SK-N-SH (cell line): ENCODE results near the gene NDRG2. TPM values are rescaled to one million over a fixed set of nuclear protein-coding genes. Genes with fewer than 3 reads are reported as not detected.
A peak's percentile ranks its signal among the peaks of the same experiment; 100 is the strongest.

ENCODE experiments used
- CTCF ChIA-PET: fragments of 300-600, 350-600 bp; formaldehyde crosslinking; extraction: SDS; loops from one replicate; lab custom pipeline; 2021; lab: Yijun Ruan, JAX
- POLR2A ChIA-PET: fragments of 350-600 bp; sonication (Branson Sonifier 250); formaldehyde crosslinking; extraction: SDS; loops from one replicate; lab custom pipeline; 2020; ENCODE audit warnings: antibody characterized with exemption, inconsistent platforms; lab: Yijun Ruan, JAX
- DNase-seq: peaks from one replicate; pipeline ENCODE4 v3.0.0; 2012
- H2AFZ ChIP-seq: fragments of 200-600 bp; sonication (generic); 2 replicates; pipeline ENCODE4 v1.8.1; 2016; ENCODE audit warnings: antibody characterized with exemption, mild to moderate bottlenecking, low read depth
- H3F3A ChIP-seq: fragments of 200-600 bp; sonication (generic); replicated peaks from 2 replicates; pipeline ENCODE3; 2016; ENCODE audit warnings: antibody characterized with exemption, mild to moderate bottlenecking; ENCODE audit not compliant: insufficient read depth
- H3K27ac ChIP-seq, 2 experiments: fragments of 200-500 bp in 1 of 2; fragments of 200-600 bp in 1 of 2; sonication (Bioruptor generic) in 1 of 2; sonication (generic), shearing (Covaris generic) in 1 of 2; 2 replicates each; pipeline versions ENCODE4 v1.5.1 to v1.6.1; 2014 to 2016; ENCODE audit warnings: low read depth in 2 of 2, inconsistent platforms in 1 of 2, low read length in 1 of 2, mild to moderate bottlenecking in 1 of 2, mixed read lengths in 1 of 2
- H3K27me3 ChIP-seq: fragments of 200-600 bp; sonication (generic), shearing (Covaris generic); 2 replicates; pipeline ENCODE4 v1.6.1; 2016; ENCODE audit warnings: mixed run types; ENCODE audit not compliant: insufficient read depth
- H3K36me3 ChIP-seq, 2 experiments: fragments of 200-500 bp in 1 of 2; fragments of 200-600 bp in 1 of 2; sonication (Bioruptor generic) in 1 of 2; sonication (generic) in 1 of 2; replicated peaks in 1 of 2; 2 replicates each; pipeline versions ENCODE3 to v1.5.1; 2014 to 2016; ENCODE audit warnings: low read length in 1 of 2, mild to moderate bottlenecking in 1 of 2; ENCODE audit not compliant: insufficient read depth in 2 of 2, control insufficient read depth in 1 of 2
- H3K4me1 ChIP-seq, 2 experiments: fragments of 200-500 bp in 1 of 2; fragments of 200-600 bp in 1 of 2; sonication (Bioruptor generic) in 1 of 2; sonication (generic), shearing (Covaris generic) in 1 of 2; 2 replicates each; pipeline versions ENCODE4 v1.5.1 to v1.6.1; 2014 to 2016; ENCODE audit warnings: low read depth in 1 of 2, low read length in 1 of 2, mixed run types in 1 of 2; ENCODE audit not compliant: insufficient read depth in 2 of 2, control insufficient read depth in 1 of 2
- H3K4me2 ChIP-seq: fragments of 200-600 bp; sonication (generic), shearing (Covaris generic); 2 replicates; pipeline ENCODE4 v1.6.1; 2017; ENCODE audit warnings: mixed run types
- H3K4me3 ChIP-seq, 2 experiments: fragments of 200-500 bp in 1 of 2; fragments of 200-600 bp in 1 of 2; sonication (Bioruptor generic) in 1 of 2; sonication (generic), shearing (Covaris generic) in 1 of 2; 2 replicates each; pipeline versions ENCODE4 v1.5.1 to v1.8.1; 2014 to 2016; ENCODE audit warnings: low read depth in 2 of 2, inconsistent platforms in 1 of 2, low read length in 1 of 2, mild to moderate bottlenecking in 1 of 2, mixed read lengths in 1 of 2, moderate library complexity in 1 of 2
- H3K79me2 ChIP-seq: fragments of 200-600 bp; sonication (generic); 2 replicates; pipeline ENCODE4 v1.8.1; 2017; ENCODE audit warnings: mild to moderate bottlenecking; ENCODE audit not compliant: insufficient read depth
- H3K9ac ChIP-seq: fragments of 200-600 bp; sonication (generic); 2 replicates; pipeline ENCODE4 v1.6.1; 2017; ENCODE audit warnings: mixed run types
- H3K9me2 ChIP-seq: fragments of 200-600 bp; sonication (generic); 2 replicates; pipeline ENCODE4 v1.6.1; 2017; ENCODE audit warnings: mixed run types
- H3K9me3 ChIP-seq: fragments of 200-600 bp; sonication (generic); 2 replicates; pipeline ENCODE4 v1.6.1; 2017; ENCODE audit warnings: mixed run types, mild to moderate bottlenecking, moderate library complexity
- H4K20me1 ChIP-seq: fragments of 200-600 bp; sonication (generic); 2 replicates; pipeline ENCODE4 v1.6.1; 2017; ENCODE audit warnings: mild to moderate bottlenecking, mixed run types; ENCODE audit not compliant: insufficient read depth
- CHD2 ChIP-seq: fragments of 150-350 bp; IDR thresholded peaks from 2 replicates; pipeline ENCODE4 v1.6.1; 2018; ENCODE audit warnings: low read length; ENCODE audit not compliant: partially characterized antibody
- FOXJ3 ChIP-seq: sonication (generic); formaldehyde crosslinking; IDR thresholded peaks from 2 replicates; pipeline ENCODE4 v1.5.1; 2020; ENCODE audit warnings: mild to moderate bottlenecking, missing genetic modification reagents
- FOXM1 ChIP-seq: IDR thresholded peaks from 2 replicates; pipeline ENCODE4 v1.4.0; 2012; ENCODE audit warnings: low read depth, mild to moderate bottlenecking
- GATA2 ChIP-seq: sonication (generic); formaldehyde crosslinking; IDR thresholded peaks from 2 replicates; pipeline ENCODE4 v1.5.0; 2020; ENCODE audit warnings: mild to moderate bottlenecking, missing genetic modification reagents
- JUND ChIP-seq: IDR thresholded peaks from 2 replicates; pipeline ENCODE4 v1.4.0; 2012
- NFIC ChIP-seq: IDR thresholded peaks from 2 replicates; pipeline ENCODE4 v1.4.0; 2012; ENCODE audit warnings: borderline replicate concordance
- POLR2AphosphoS5 ChIP-seq: IDR thresholded peaks from 2 replicates; pipeline ENCODE4 v1.6.1; 2012; ENCODE audit warnings: low read depth, low read length
- RAD21 ChIP-seq: IDR thresholded peaks from 2 replicates; pipeline ENCODE4 v1.6.1; 2012; ENCODE audit warnings: mild to moderate bottlenecking, low read length
- RCOR1 ChIP-seq: fragments of 150-350 bp; IDR thresholded peaks from 2 replicates; pipeline ENCODE4 v1.6.1; 2017; ENCODE audit warnings: antibody characterized with exemption, low read length
- RFX5 ChIP-seq: IDR thresholded peaks from 2 replicates; pipeline ENCODE4 v1.6.1; 2012; ENCODE audit warnings: mild to moderate bottlenecking, improper control_type of control experiment, low read length
- SIN3A ChIP-seq: IDR thresholded peaks from 2 replicates; pipeline ENCODE4 v1.6.1; 2012; ENCODE audit warnings: low read depth, mild to moderate bottlenecking, low read length, moderate library complexity, borderline replicate concordance
- SMC3 ChIP-seq: IDR thresholded peaks from 2 replicates; pipeline ENCODE4 v1.6.1; 2012; ENCODE audit warnings: low read depth, low read length, improper control_type of control experiment
- TEAD4 ChIP-seq: IDR thresholded peaks from 2 replicates; pipeline ENCODE4 v1.4.0; 2012; ENCODE audit warnings: mild to moderate bottlenecking, borderline replicate concordance; ENCODE audit not compliant: insufficient read depth
- WGBS: methylation state at CpG from one replicate; pipeline ENCODE4 v1.1.6; 2017; ENCODE audit warnings: low lambda C conversion rate; 5-methylcytosine and 5-hydroxymethylcytosine counted together
- polyA plus RNA-seq, 3 experiments: library from polyadenylated mRNA; depleted of rRNA; stranded (reverse); fragments of >200 nt; gene quantifications; 2 replicates each; pipeline ENCODE4 v1.2.3, GENCODE V29; 2012
- TF ChIP-seq, protein P1 (sequence below): IDR thresholded peaks from 2 replicates; pipeline ENCODE4 v1.4.0; 2012; ENCODE audit warnings: low read depth
- TF ChIP-seq, protein P2 (sequence below): fragments of 200-600 bp; sonication (generic); IDR thresholded peaks from 2 replicates; pipeline ENCODE4 v1.6.1; 2017; ENCODE audit warnings: antibody characterized with exemption, mild to moderate bottlenecking, moderate library complexity

NDRG2 gene
- polyA plus RNA-seq, 1 of the 3 experiments (the other 2 are of a cell fraction), result 15.8 TPM

DNA sequence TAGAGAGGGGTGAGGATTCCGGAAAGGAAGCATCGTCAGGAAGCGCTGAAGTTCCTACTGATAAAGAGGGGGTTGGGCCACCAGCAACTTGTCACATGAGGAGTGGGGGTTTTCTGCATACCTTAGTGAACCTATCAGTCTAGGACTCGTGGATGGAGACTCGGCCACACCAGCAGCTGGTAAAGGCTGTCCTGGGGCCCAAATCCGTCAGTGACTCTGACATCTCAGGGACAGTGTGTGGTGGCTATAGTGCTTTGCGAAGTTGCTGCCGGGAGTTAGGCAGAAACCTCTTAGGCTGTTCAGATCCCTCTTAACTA lies 53.2 kb downstream of the NDRG2 start:
- Histone ChIP-seq H3K4me1 (peaks cover 0 to 3% of the 10 kb centered on the region in 2 experiments; a peak in 1 of 4 replicates), H3K79me2 (no peaks in the 10 kb centered on the region), H3K27me3 (peaks cover 6% of the 10 kb centered on the region; the same call in 1 of the 2 replicates), H3F3A (peaks cover 3% of the 10 kb centered on the region), H3K9me3 (no peaks in the 10 kb centered on the region), H3K9me2 (no peaks in the 10 kb centered on the region), H3K4me3 (peak overlapping the region; percentile 59 to 68), H3K9ac (no peak overlapping the region), H4K20me1 (no peaks in the 10 kb centered on the region), H3K36me3 (no peaks in the 10 kb centered on the region), H2AFZ (peak overlapping the region; percentile 88), H3K4me2 (peak overlapping the region; percentile 89), H3K27ac (no peak overlapping the region)
- 13% methylated on average over 7 of the region's 8 CpGs for WGBS
- CTCF ChIA-PET, result interaction anchor here (1.0 to 4.2 kb wide), 39 partner anchors 9 to 372 kb away, joined by 3 to 79 read pairs (median 6); partner anchors contain the start of genes RNASE2 and SLC39A2
- TF ChIP-seq RCOR1 (no peak), CHD2 (no peak)
- DNase-seq, result no peak
- POLR2A ChIA-PET, result no interaction called here

DNA sequence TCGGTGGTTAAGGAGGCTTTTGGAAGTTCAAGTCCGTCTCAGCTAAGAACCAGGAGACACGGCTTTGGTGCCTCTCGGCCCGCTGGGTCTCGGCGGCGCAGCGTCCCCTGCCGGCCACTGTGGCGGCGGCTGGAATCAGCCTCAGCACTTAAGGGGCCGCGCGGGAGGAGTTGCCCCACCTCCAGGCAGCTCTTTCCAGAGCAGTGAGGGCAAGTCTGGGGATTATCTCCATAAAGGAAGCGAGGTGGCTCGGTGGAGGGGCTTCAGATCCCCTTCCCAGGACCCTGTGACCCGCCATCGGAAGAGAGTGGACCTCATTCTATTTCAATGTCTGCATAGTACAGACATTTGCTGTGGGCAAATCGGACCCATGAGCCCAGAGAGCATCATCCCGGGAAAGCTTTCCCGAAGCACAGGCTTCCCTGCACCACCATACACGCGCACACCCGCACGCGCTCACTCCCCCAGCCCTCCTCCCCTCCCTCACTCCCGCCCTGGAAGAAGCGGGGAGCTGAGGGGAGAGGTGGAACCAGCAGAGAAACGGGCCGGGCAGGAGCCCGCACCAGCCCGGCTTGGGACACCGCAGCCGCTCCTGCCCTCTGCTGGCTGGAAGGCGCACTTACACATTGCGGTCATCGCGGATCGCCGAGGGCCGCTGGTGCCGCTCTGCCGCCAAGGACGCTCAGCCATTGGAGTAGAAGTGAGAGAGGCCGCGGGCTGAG lies 53.7 kb downstream of the NDRG2 start:
- Histone ChIP-seq H3K27ac (peak overlapping the region in 1 of 2 experiments; percentile 36; a peak in 1 of 4 replicates), H3K27me3 (peaks cover 9% of the 10 kb centered on the region; the same call in 1 of the 2 replicates), H4K20me1 (no peaks in the 10 kb centered on the region), H3K4me2 (peak overlapping the region; percentile 89), H3K36me3 (no peaks in the 10 kb centered on the region), H3K9me3 (no peaks in the 10 kb centered on the region), H3K4me3 (peak overlapping the region; percentile 59 to 68), H3K79me2 (no peaks in the 10 kb centered on the region), H3F3A (peaks cover 3% of the 10 kb centered on the region), H3K4me1 (peaks cover 0 to 3% of the 10 kb centered on the region in 2 experiments; a peak in 1 of 4 replicates), H3K9ac (peak overlapping the region; percentile 46; the same call in 1 of the 2 replicates), H3K9me2 (no peaks in the 10 kb centered on the region), H2AFZ (peak overlapping the region; percentile 88)
- TF ChIP-seq POLR2AphosphoS5, result no peak
- TF ChIP-seq, protein P1, sequence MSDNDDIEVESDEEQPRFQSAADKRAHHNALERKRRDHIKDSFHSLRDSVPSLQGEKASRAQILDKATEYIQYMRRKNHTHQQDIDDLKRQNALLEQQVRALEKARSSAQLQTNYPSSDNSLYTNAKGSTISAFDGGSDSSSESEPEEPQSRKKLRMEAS, result 0 out of 2 replicates have a peak, but pooled peaks have one; percentile 8
- no peak for TF ChIP-seq JUND
- no peak for TF ChIP-seq GATA2 (CRISPR knock-in tag)
- TF ChIP-seq FOXM1, result no peak
- TF ChIP-seq SMC3, result peak; percentile 70
- no peak for TF ChIP-seq FOXJ3 (CRISPR knock-in tag)
- no peak for TF ChIP-seq NFIC
- TF ChIP-seq, protein P2, sequence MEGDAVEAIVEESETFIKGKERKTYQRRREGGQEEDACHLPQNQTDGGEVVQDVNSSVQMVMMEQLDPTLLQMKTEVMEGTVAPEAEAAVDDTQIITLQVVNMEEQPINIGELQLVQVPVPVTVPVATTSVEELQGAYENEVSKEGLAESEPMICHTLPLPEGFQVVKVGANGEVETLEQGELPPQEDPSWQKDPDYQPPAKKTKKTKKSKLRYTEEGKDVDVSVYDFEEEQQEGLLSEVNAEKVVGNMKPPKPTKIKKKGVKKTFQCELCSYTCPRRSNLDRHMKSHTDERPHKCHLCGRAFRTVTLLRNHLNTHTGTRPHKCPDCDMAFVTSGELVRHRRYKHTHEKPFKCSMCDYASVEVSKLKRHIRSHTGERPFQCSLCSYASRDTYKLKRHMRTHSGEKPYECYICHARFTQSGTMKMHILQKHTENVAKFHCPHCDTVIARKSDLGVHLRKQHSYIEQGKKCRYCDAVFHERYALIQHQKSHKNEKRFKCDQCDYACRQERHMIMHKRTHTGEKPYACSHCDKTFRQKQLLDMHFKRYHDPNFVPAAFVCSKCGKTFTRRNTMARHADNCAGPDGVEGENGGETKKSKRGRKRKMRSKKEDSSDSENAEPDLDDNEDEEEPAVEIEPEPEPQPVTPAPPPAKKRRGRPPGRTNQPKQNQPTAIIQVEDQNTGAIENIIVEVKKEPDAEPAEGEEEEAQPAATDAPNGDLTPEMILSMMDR, result peak; percentile 91
- peak; percentile 62 for TF ChIP-seq RAD21
- no peak for TF ChIP-seq RCOR1
- no peak for TF ChIP-seq RFX5
- no peak for TF ChIP-seq TEAD4
- no peak for TF ChIP-seq CHD2
- TF ChIP-seq SIN3A, result no peak
- POLR2A ChIA-PET, result no interaction called here
- under 1% methylated on average over 24 of the region's 47 CpGs for WGBS
- DNase-seq, result peak; percentile 87
- CTCF ChIA-PET, result interaction anchor here (0.6 to 4.2 kb wide), 70 partner anchors 9 to 587 kb away, joined by 3 to 79 read pairs (median 4); partner anchors contain the start of genes RNASE2, RNASE4 and SLC39A2
